ENCODE measurements around the gene DGCR8.
A peak's percentile ranks its signal among the peaks of the same experiment; 100 is the strongest.

DGCR8 gene

GRCh38 chr22:20152464-20152890 lies 72.4 kb downstream of the DGCR8 start:
- H3K4me1 ChIP-seq (ENCODE audit: control insufficient read depth in 2 of 2, insufficient read depth in 1 of 2, low read depth in 1 of 2, low read length in 2 of 2): peaks cover 11 to 32% of the 10 kb centered on the region in 2 donors
- H3K14ac ChIP-seq (ENCODE audit: low read length): no peak overlapping the region
- no peak overlapping the region for H3K4ac ChIP-seq (ENCODE audit: low read length)
- H3K23ac ChIP-seq (ENCODE audit: low read depth, low read length, poor library complexity): peak overlapping the region; percentile 75
- peak overlapping the region in 1 of 2 donors; percentile 43 for H3K4me3 ChIP-seq (ENCODE audit: low read length in 2 of 2)
- no peak overlapping the region for H2BK120ac ChIP-seq (ENCODE audit: low read depth, low read length)
- no peak for DNase-seq (ENCODE audit: low spot score)
- H2BK5ac ChIP-seq (ENCODE audit: low read length): peak overlapping the region; percentile 60
- no CpG with 5 or more reads among the region's 14 CpGs for WGBS, 2 donors (ENCODE audit: extremely low coverage in 2 of 2, insufficient read length in 2 of 2, insufficient replicate concordance in 1 of 2)
- H2AK5ac ChIP-seq (ENCODE audit: low read depth, low read length): peak overlapping the region; percentile 92
- H2AFZ ChIP-seq (ENCODE audit: low read length): no peak overlapping the region
- no peak overlapping the region for H4K8ac ChIP-seq (ENCODE audit: low read depth, low read length)
- H3K27me3 ChIP-seq (ENCODE audit: control insufficient read depth in 3 of 3, insufficient read depth in 3 of 3, low read depth in 1 of 3, low read length in 3 of 3): no peaks in the 10 kb centered on the region
- no peak overlapping the region for H3K9ac ChIP-seq (ENCODE audit: low read depth, low read length, poor library complexity)
- no peak overlapping the region for H2BK15ac ChIP-seq (ENCODE audit: low read length)
- no peak overlapping the region for H2BK12ac ChIP-seq (ENCODE audit: low read length)
- H3K4me2 ChIP-seq (ENCODE audit: insufficient read depth, low read length, poor library complexity, severe bottlenecking): no peak overlapping the region
- no peaks in the 10 kb centered on the region for H3K9me3 ChIP-seq (replicated peaks in 1 of 2; ENCODE audit: control insufficient read depth in 2 of 2, insufficient read depth in 1 of 2, low read depth in 1 of 2, low read length in 2 of 2)
- peak overlapping the region; percentile 87 for H3K18ac ChIP-seq (ENCODE audit: low read length)
- H3K36me3 ChIP-seq (replicated peaks in 1 of 2; ENCODE audit: control insufficient read depth in 2 of 2, insufficient read depth in 2 of 2, low read length in 2 of 2): no peaks in the 10 kb centered on the region
- H3K27ac ChIP-seq (replicated peaks; ENCODE audit: low read length): no peak overlapping the region
- no peaks in the 10 kb centered on the region for H3K79me1 ChIP-seq (ENCODE audit: low read depth, low read length)
- H4K91ac ChIP-seq (ENCODE audit: low read depth, low read length, poor library complexity): no peak overlapping the region

GRCh38 chr22:20153945-20154344 lies 73.9 kb downstream of the DGCR8 start:
- Histone ChIP-seq H2BK5ac (ENCODE audit: low read length) (peak overlapping the region; percentile 66), H3K36me3 (replicated peaks in 1 of 2; ENCODE audit: control insufficient read depth in 2 of 2, insufficient read depth in 2 of 2, low read length in 2 of 2) (no peaks in the 10 kb centered on the region), H3K9ac (ENCODE audit: low read depth, low read length, poor library complexity) (peak overlapping the region; percentile 70), H3K4me1 (ENCODE audit: control insufficient read depth in 2 of 2, insufficient read depth in 1 of 2, low read depth in 1 of 2, low read length in 2 of 2) (peaks cover 13 to 35% of the 10 kb centered on the region in 2 donors), H3K4me2 (ENCODE audit: insufficient read depth, low read length, poor library complexity, severe bottlenecking) (no peak overlapping the region), H4K91ac (ENCODE audit: low read depth, low read length, poor library complexity) (no peak overlapping the region), H3K4ac (ENCODE audit: low read length) (no peak overlapping the region), H3K4me3 (ENCODE audit: low read length in 2 of 2) (no peak overlapping the region), H3K23ac (ENCODE audit: low read depth, low read length, poor library complexity) (peak overlapping the region; percentile 66), H2AFZ (ENCODE audit: low read length) (peak overlapping the region; percentile 21), H3K27ac (replicated peaks; ENCODE audit: low read length) (no peak overlapping the region), H3K18ac (ENCODE audit: low read length) (peak overlapping the region; percentile 0), H3K9me3 (replicated peaks in 1 of 2; ENCODE audit: control insufficient read depth in 2 of 2, insufficient read depth in 1 of 2, low read depth in 1 of 2, low read length in 2 of 2) (peaks cover 0 to 2% of the 10 kb centered on the region in 2 donors), H2BK15ac (ENCODE audit: low read length) (peak overlapping the region; percentile 71), H4K8ac (ENCODE audit: low read depth, low read length) (no peak overlapping the region), H3K14ac (ENCODE audit: low read length) (peak overlapping the region; percentile 94), H3K27me3 (ENCODE audit: control insufficient read depth in 3 of 3, insufficient read depth in 3 of 3, low read depth in 1 of 3, low read length in 3 of 3) (no peaks in the 10 kb centered on the region), H2BK120ac (ENCODE audit: low read depth, low read length) (peak overlapping the region; percentile 31), H3K79me1 (ENCODE audit: low read depth, low read length) (no peaks in the 10 kb centered on the region), H2AK5ac (ENCODE audit: low read depth, low read length) (peak overlapping the region; percentile 86), H2BK12ac (ENCODE audit: low read length) (no peak overlapping the region)
- WGBS, 2 donors (ENCODE audit: extremely low coverage in 2 of 2, insufficient read length in 2 of 2, insufficient replicate concordance in 1 of 2): no CpG with 5 or more reads among the region's 16 CpGs
- DNase-seq (ENCODE audit: low spot score): no peak

- Histone ChIP-seq H3K4me1 (ENCODE audit: control insufficient read depth in 2 of 2, insufficient read depth in 1 of 2, low read depth in 1 of 2, low read length in 2 of 2) (peaks cover 16 to 35% of the 10 kb centered on the region in 2 donors), H3K14ac (ENCODE audit: low read length) (peak overlapping the region; percentile 94), H3K36me3 (replicated peaks in 1 of 2; ENCODE audit: control insufficient read depth in 2 of 2, insufficient read depth in 2 of 2, low read length in 2 of 2) (no peaks in the 10 kb centered on the region), H3K4me2 (ENCODE audit: insufficient read depth, low read length, poor library complexity, severe bottlenecking) (no peak overlapping the region), H4K8ac (ENCODE audit: low read depth, low read length) (peak overlapping the region; percentile 43), H3K4me3 (ENCODE audit: low read length in 2 of 2) (peak overlapping the region in 1 of 2 donors; percentile 8), H2BK12ac (ENCODE audit: low read length) (peak overlapping the region; percentile 41), H3K27me3 (ENCODE audit: control insufficient read depth in 3 of 3, insufficient read depth in 3 of 3, low read depth in 1 of 3, low read length in 3 of 3) (no peaks in the 10 kb centered on the region), H2BK5ac (ENCODE audit: low read length) (peak overlapping the region; percentile 66), H2BK15ac (ENCODE audit: low read length) (no peak overlapping the region), H3K9ac (ENCODE audit: low read depth, low read length, poor library complexity) (peak overlapping the region; percentile 44), H3K27ac (replicated peaks; ENCODE audit: low read length) (no peak overlapping the region), H3K18ac (ENCODE audit: low read length) (peak overlapping the region; percentile 76), H4K91ac (ENCODE audit: low read depth, low read length, poor library complexity) (peak overlapping the region; percentile 92), H3K4ac (ENCODE audit: low read length) (no peak overlapping the region), H3K23ac (ENCODE audit: low read depth, low read length, poor library complexity) (peak overlapping the region; percentile 66), H3K9me3 (replicated peaks in 1 of 2; ENCODE audit: control insufficient read depth in 2 of 2, insufficient read depth in 1 of 2, low read depth in 1 of 2, low read length in 2 of 2) (peaks cover 0 to 2% of the 10 kb centered on the region in 2 donors), H2AK5ac (ENCODE audit: low read depth, low read length) (peak overlapping the region; percentile 86), H3K79me1 (ENCODE audit: low read depth, low read length) (no peaks in the 10 kb centered on the region), H2BK120ac (ENCODE audit: low read depth, low read length) (peak overlapping the region; percentile 31), H2AFZ (ENCODE audit: low read length) (peak overlapping the region; percentile 81)
- DNase-seq (ENCODE audit: low spot score): no peak
- no CpG with 5 or more reads among the region's 14 CpGs for WGBS, 2 donors (ENCODE audit: extremely low coverage in 2 of 2, insufficient read length in 2 of 2, insufficient replicate concordance in 1 of 2)
Observed at GRCh38 chr22:20154602-20155187, 74.7 kb downstream of the DGCR8 start.

- no peaks in the 10 kb centered on the region for H3K79me1 ChIP-seq (ENCODE audit: low read depth, low read length)
- H3K9ac ChIP-seq (ENCODE audit: low read depth, low read length, poor library complexity): peak overlapping the region; percentile 37
- H3K4me3 ChIP-seq (ENCODE audit: low read length in 2 of 2): peak overlapping the region in 1 of 2 donors; percentile 8
- no peak overlapping the region for H3K4ac ChIP-seq (ENCODE audit: low read length)
- H2BK120ac ChIP-seq (ENCODE audit: low read depth, low read length): no peak overlapping the region
- no peaks in the 10 kb centered on the region for H3K36me3 ChIP-seq (replicated peaks in 1 of 2; ENCODE audit: control insufficient read depth in 2 of 2, insufficient read depth in 2 of 2, low read length in 2 of 2)
- DNase-seq (ENCODE audit: low spot score): no peak
- H3K27me3 ChIP-seq (ENCODE audit: control insufficient read depth in 3 of 3, insufficient read depth in 3 of 3, low read depth in 1 of 3, low read length in 3 of 3): no peaks in the 10 kb centered on the region
- peak overlapping the region; percentile 89 for H3K14ac ChIP-seq (ENCODE audit: low read length)
- H2BK5ac ChIP-seq (ENCODE audit: low read length): no peak overlapping the region
- H2BK15ac ChIP-seq (ENCODE audit: low read length): peak overlapping the region; percentile 49
- no peak overlapping the region for H4K91ac ChIP-seq (ENCODE audit: low read depth, low read length, poor library complexity)
- H3K4me2 ChIP-seq (ENCODE audit: insufficient read depth, low read length, poor library complexity, severe bottlenecking): no peak overlapping the region
- H3K23ac ChIP-seq (ENCODE audit: low read depth, low read length, poor library complexity): no peak overlapping the region
- H4K8ac ChIP-seq (ENCODE audit: low read depth, low read length): no peak overlapping the region
- no CpG with 5 or more reads among the region's 30 CpGs for WGBS, 2 donors (ENCODE audit: extremely low coverage in 2 of 2, insufficient read length in 2 of 2, insufficient replicate concordance in 1 of 2)
- H2BK12ac ChIP-seq (ENCODE audit: low read length): no peak overlapping the region
- peak overlapping the region; percentile 71 for H3K18ac ChIP-seq (ENCODE audit: low read length)
- peaks cover 0 to 2% of the 10 kb centered on the region in 2 donors for H3K9me3 ChIP-seq (replicated peaks in 1 of 2; ENCODE audit: control insufficient read depth in 2 of 2, insufficient read depth in 1 of 2, low read depth in 1 of 2, low read length in 2 of 2)
- peak overlapping the region; percentile 81 for H2AFZ ChIP-seq (ENCODE audit: low read length)
- peak overlapping the region; percentile 75 for H2AK5ac ChIP-seq (ENCODE audit: low read depth, low read length)
- peaks cover 16 to 35% of the 10 kb centered on the region in 2 donors for H3K4me1 ChIP-seq (ENCODE audit: control insufficient read depth in 2 of 2, insufficient read depth in 1 of 2, low read depth in 1 of 2, low read length in 2 of 2)
- no peak overlapping the region for H3K27ac ChIP-seq (replicated peaks; ENCODE audit: low read length)
Observed at GRCh38 chr22:20155330-20156041, 75.4 kb downstream of the DGCR8 start.

Data from neuronal stem cell (in vitro differentiated cells).